Measurements from ENCODE around the gene TPD52L2.

GRCh38 chr20:63926298-63926697 lies 61.2 kb downstream of the TPD52L2 start:
- no peak for TF ChIP-seq CTCF (IDR thresholded peaks at IDR 0.05)
- no peak for TF ChIP-seq ZFX (IDR thresholded peaks at IDR 0.05; ENCODE audit: borderline replicate concordance)
